Pancreas (tissue), 10 donors: Measurements from ENCODE around the gene GJD3. TPM values are rescaled to one million over a fixed set of nuclear protein-coding genes. Genes with fewer than 3 reads are reported as not detected.

Experiments
- ATAC-seq, 4 donors: fragments of 200-7000 bp; cut with Tn5 transposase; one replicate each; pipeline versions ENCODE4 v1.8.0 to v1.9.1; 2020; ENCODE audit warnings: mild to moderate bottlenecking in 4 of 4, moderate library complexity in 4 of 4
- DNase-seq, 6 donors: peaks; one replicate each; pipeline ENCODE4 v3.0.0-alpha.2; 2020
- FAIRE-seq: peaks from 2 replicates; lab custom pipeline; 2012; peaks lifted over from hg19 to GRCh38; lab: Jason Lieb, UNC
- H3K27ac ChIP-seq, 4 donors: fragments of 200-600 bp; sonication (generic); 1 replicate in 3 of 4; 2 replicates in 1 of 4; pipeline versions ENCODE4 v1.5.0 to v1.8.0; 2020
- H3K27me3 ChIP-seq, 4 donors: fragments of 200-600 bp; one replicate each; pipeline ENCODE4 v1.8.0; 2021
- H3K36me3 ChIP-seq, 3 donors: fragments of 200-600 bp; sonication (generic) in 1 of 3; one replicate each; pipeline versions ENCODE4 v1.5.0 to v1.8.0; 2020 to 2021
- H3K4me1 ChIP-seq, 3 donors: fragments of 200-600 bp; one replicate each; pipeline ENCODE4 v1.8.0; 2021
- H3K4me3 ChIP-seq, 4 donors: fragments of 200-600 bp; sonication (generic) in 2 of 4; one replicate each; pipeline versions ENCODE4 v1.5.0 to v1.8.0; 2020 to 2021
- H3K9me3 ChIP-seq, 4 donors: fragments of 200-600 bp; one replicate each; pipeline ENCODE4 v1.8.0; 2021
- WGBS, 2 donors: extraction: QIAGEN DNeasy Blood & Tissue Kit; methylation state at CpG; one replicate each; pipeline ENCODE4 v1.1.7; 2013; 5-methylcytosine and 5-hydroxymethylcytosine counted together
- intact Hi-C, 3 donors: fragments of 100-400 bp; cut with DNase I; formaldehyde crosslinking; loops; one replicate each; pipeline versions ENCODE4 v1.11.1 to v1.14.2; 2022
- polyA plus RNA-seq, 2 donors: library from polyadenylated mRNA; stranded (reverse); fragments of 200-250 nt; gene quantifications; one replicate each; pipeline ENCODE4 v1.2.3, GENCODE V29; 2013
- total RNA-seq, 6 donors: library from RNA; stranded (reverse); fragmentation: NEBNext Ultra II Directional in 4 of 6; extraction: Animal tissue kit (Norgen Biotek cat#: 25700) in 4 of 6; gene quantifications; one replicate each; pipeline versions ENCODE4 v1.2.1 to v1.2.4, GENCODE V29; 2021 to 2023
- TF ChIP-seq, protein P1 (sequence below), 4 donors: fragments of 200-600 bp; sonication (generic) in 3 of 4; IDR thresholded peaks; one replicate each; pipeline versions ENCODE4 v1.5.0 to v1.8.0; 2021; ENCODE audit warnings: antibody characterized with exemption in 4 of 4
- donor health status: healthy with polysubstance abuse.
- donor health status: DM: no; HTN: no; CAD: no; lungs with moderate emphysema.
- donor health status: DM: no; HTN: no; CAD: no.
- donor health status: control.
- donor health status: control.
- donor health status: Bipolar disorder and iron deficiency.
- donor health status: DM: yes; HTN: yes; CAD: no.
- donor health status: DM: no; HTN: no; CAD: no.
- donor health status: DM: no; HTN: no; CAD: no.
- donor health status: DM: yes; HTN: yes; CAD: no.

Gene GJD3
- total and polyA plus RNA-seq, 8 donors: 0.09 to 0.67 (median 0.32) TPM; not detected in 2

DNA sequence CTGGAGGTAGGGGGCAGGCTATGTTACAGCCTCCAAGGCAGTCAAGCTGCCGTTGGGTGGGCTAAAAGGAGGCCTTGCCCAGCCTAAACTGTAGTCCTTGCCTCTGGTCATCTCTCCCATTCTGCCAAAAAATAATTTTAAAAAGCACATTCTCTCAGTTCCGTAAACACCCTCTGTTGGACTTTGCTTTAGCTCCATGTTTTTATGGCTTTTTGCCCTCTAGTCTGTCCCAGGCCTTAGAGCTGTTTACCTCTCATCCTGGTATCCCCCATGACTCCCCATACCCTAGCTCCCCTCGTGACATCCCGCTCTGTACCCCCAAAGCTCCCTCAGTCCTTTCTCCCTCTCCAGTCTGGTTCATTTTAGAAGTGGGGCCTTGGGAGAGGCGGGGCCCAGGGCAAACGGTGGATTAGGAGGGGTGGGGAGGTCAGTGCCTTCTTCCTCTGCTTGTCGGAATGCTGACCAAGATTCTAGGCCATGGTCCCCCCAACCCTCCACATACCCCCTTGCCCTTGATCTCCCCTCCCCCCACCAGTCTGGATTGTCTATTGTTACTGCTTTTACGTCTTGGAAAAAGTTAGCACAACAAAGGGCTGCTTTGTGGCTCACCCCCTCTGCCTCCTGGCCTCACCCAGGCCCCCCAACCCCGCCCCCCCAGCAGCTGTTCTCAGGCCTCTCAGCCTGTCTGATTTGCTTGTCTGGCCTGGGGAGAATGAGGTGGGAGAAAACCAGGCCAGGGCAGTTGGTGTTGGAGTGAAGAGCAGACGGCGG is 18.4 kb downstream of the GJD3 start:
- WGBS, 2 donors: 39 to 42% methylated on average over 11 of the region's 11 CpGs
- intact Hi-C loops: loop anchor here in 1 of 3 donors (5.0 kb wide), 1 partner anchor 34 kb away; no protein-coding TSS in a partner anchor
- H3K9me3 ChIP-seq: no peaks in the 10 kb centered on the region
- ATAC-seq: no peak
- FAIRE-seq: no peak
- no peaks in the 10 kb centered on the region for H3K36me3 ChIP-seq
- H3K4me1 ChIP-seq: peaks cover 22 to 56% (median 22%) of the 10 kb centered on the region in 3 donors
- TF ChIP-seq, protein P1, sequence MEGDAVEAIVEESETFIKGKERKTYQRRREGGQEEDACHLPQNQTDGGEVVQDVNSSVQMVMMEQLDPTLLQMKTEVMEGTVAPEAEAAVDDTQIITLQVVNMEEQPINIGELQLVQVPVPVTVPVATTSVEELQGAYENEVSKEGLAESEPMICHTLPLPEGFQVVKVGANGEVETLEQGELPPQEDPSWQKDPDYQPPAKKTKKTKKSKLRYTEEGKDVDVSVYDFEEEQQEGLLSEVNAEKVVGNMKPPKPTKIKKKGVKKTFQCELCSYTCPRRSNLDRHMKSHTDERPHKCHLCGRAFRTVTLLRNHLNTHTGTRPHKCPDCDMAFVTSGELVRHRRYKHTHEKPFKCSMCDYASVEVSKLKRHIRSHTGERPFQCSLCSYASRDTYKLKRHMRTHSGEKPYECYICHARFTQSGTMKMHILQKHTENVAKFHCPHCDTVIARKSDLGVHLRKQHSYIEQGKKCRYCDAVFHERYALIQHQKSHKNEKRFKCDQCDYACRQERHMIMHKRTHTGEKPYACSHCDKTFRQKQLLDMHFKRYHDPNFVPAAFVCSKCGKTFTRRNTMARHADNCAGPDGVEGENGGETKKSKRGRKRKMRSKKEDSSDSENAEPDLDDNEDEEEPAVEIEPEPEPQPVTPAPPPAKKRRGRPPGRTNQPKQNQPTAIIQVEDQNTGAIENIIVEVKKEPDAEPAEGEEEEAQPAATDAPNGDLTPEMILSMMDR (IDR thresholded peaks at IDR 0.05): no peak
- H3K27me3 ChIP-seq: no peaks in the 10 kb centered on the region
- H3K27ac ChIP-seq: peak overlapping the region in 3 of 4 donors; percentile 58 to 82 (median 78)
- DNase-seq: peak in 1 of 6 donors; percentile 24
- peak overlapping the region in 2 of 4 donors; percentile 41 to 73 for H3K4me3 ChIP-seq

DNA sequence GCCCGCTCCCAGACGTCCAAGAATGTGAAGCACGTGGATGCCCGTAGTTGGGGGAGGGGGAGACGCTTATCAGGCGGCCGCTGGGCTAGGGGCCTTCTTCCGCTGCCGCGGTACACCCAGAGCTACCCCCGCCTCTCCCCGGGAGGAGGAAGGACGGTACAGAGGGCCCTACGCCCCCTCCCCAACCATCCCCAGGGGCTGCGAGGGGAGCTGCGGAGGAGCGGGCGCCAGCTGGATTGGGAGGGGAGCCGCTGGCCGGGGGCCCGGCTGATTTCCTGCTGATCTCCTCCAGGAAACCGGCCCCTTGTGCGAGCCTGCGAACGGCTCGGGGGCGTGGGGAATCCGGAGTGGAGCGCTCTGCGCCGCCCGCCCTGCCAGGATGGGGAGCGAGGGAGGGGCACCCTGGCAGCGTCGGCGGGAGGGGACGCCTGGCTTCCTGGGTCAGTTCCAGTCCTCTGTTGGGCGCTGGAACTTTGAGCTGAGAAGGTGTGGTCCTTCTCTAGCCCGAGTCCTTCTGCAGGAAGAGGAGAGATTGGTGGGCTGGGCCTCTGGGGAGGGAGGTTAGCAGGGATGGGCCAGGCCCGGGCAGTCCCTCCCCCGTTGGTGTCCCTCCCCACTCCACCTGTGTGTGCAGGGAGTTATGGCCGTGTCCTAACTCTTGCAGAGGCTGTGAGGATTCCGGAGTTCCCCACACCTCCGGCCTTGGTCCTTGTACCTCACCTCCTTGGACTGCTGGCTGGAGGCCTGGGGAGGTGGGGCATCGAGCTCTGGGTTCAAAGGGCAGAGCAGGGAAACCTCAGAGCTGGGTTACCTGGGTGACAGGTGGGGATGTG is 19.2 kb downstream of the GJD3 start:
- TF ChIP-seq, protein P1 (IDR thresholded peaks at IDR 0.05): no peak
- H3K4me1 ChIP-seq: peaks cover 22 to 61% (median 26%) of the 10 kb centered on the region in 3 donors
- H3K9me3 ChIP-seq: no peaks in the 10 kb centered on the region
- ATAC-seq: peak; percentile 42 to 68 (median 56)
- no peaks in the 10 kb centered on the region for H3K27me3 ChIP-seq
- no peaks in the 10 kb centered on the region for H3K36me3 ChIP-seq
- peak overlapping the region; percentile 12 to 82 (median 68) for H3K27ac ChIP-seq
- intact Hi-C loops: loop anchor here in 1 of 3 donors (5.0 kb wide), 1 partner anchor 33 kb away; no protein-coding TSS in a partner anchor
- peak overlapping the region; percentile 20 to 73 (median 38) for H3K4me3 ChIP-seq
- WGBS, 2 donors: 0 to 1% methylated on average over 41 to 45 of the region's 45 CpGs
- FAIRE-seq: no peak
- DNase-seq: peak; percentile 78 to 91 (median 84)

DNA sequence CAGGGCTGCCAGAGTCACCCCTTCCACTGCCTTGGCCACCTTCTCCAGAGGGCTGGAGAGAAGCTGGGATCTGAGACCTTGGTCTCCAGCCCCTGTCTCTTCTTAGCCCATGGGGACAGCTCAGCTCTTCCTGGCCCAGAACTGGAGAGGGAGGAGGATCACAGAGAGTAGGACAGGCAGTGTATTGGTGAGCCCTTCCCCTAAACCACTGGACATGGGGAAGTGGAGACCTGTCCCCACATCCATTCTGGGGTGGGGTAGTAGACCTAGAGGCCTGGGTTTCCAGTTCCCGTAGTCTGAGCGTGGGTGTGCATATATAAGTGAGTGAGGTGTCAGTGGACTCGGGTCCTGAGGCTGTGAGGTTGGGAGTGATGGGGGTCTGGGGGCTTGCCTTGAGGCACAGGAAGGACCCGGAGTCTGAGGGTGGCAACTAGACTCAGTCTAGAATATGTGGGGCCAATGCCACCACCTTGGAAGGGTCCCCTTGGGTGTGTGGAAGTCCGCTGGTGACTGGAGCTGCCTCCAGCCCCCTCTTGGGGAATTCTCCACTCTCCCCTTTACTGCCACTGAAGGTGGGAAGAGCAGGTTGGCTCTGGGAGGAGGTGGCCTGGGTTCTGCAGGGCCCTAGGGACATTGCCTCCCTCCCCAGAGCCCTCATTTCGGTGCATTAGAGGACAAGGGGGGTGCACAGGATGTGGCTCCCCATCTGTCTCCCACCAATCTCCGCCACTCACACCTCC is 19.9 kb downstream of the GJD3 start:
- FAIRE-seq (no peak), DNase-seq (no peak), ATAC-seq (no peak)
- H3K27ac ChIP-seq: peak overlapping the region; percentile 12 to 82 (median 68)
- H3K9me3 ChIP-seq: no peaks in the 10 kb centered on the region
- peaks cover 22 to 61% (median 26%) of the 10 kb centered on the region in 3 donors for H3K4me1 ChIP-seq
- intact Hi-C loops: loop anchor here in 1 of 3 donors (5.0 kb wide), 1 partner anchor 32 kb away; no protein-coding TSS in a partner anchor
- H3K36me3 ChIP-seq: no peaks in the 10 kb centered on the region
- peak overlapping the region; percentile 20 to 73 (median 38) for H3K4me3 ChIP-seq
- WGBS, 2 donors: 62 to 64% methylated on average over 7 of the region's 7 CpGs
- TF ChIP-seq, protein P1 (IDR thresholded peaks at IDR 0.05): no peak
- no peaks in the 10 kb centered on the region for H3K27me3 ChIP-seq

DNA sequence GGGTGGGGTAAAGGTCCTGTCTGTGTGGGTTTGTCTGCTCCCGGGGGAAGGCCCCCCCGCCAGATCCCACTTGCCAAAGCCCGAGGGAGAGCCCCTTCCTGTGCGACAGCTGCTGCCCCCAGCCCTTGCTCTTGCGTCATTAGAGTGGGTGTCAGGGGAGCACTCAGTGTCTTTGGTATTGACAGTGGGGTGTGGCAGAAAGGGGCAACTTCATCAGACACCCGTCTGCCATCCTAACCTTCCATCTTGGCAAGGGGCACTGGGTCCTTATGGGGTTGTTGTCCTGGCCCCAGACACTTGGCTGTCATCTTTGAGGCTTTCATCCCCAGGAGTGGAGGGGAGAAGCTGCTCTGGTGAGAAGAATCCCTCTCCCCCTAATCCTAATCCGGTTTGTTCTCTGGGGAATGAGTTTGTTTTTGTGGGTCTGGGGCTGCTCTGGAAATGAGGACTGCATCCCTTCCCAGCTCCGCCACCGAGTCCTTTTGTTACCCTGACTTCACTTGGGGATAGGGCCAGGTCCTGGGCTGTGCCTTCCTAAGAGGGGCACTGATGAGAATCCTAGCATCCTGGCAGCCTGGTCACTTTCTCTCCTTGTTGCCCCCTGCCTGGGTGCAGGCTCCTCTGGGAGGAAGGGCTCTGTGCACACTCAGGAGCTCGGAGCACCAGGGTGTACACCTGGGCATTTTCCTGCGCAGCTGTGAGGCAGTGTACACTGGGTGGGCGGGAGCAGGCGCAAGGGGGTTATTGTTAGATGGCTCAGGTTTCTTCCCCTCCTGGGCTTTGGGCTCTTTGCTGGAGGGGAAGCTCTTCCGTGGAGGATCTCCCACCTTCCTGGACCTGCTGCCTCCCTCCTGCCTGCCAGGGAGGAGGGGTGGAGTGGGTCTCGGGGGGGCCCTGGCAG is 21.1 kb downstream of the GJD3 start:
- Histone ChIP-seq H3K4me1 (peaks cover 18 to 57% (median 19%) of the 10 kb centered on the region in 3 donors), H3K36me3 (no peaks in the 10 kb centered on the region), H3K9me3 (no peaks in the 10 kb centered on the region), H3K27me3 (no peaks in the 10 kb centered on the region), H3K27ac (peak overlapping the region in 1 of 4 donors; percentile 80), H3K4me3 (peak overlapping the region in 3 of 4 donors; percentile 7 to 80 (median 73))
- peak in 2 of 6 donors; percentile 36 to 67 for DNase-seq
- intact Hi-C loops: no loop called here
- no peak for ATAC-seq
- WGBS, 2 donors: 47 to 49% methylated on average over 15 of the region's 15 CpGs
- FAIRE-seq: no peak
- TF ChIP-seq, protein P1 (IDR thresholded peaks at IDR 0.05): no peak
